Neural cell (in vitro differentiated cells): Measurements from ENCODE around the gene EIF3B.
"Not testable (repeated sequence)": the region's sequence is repeated elsewhere in the genome, so short reads cannot be mapped to it uniquely, and the experiment has no call there.

Experiments
- CTCF ChIP-seq: fragments of 450-650 bp; IDR thresholded peaks from 2 replicates; pipeline ENCODE4 v1.5.1; 2014; ENCODE audit warnings: antibody characterized with exemption, mild to moderate bottlenecking, moderate library complexity; ENCODE audit not compliant: poor library complexity, severe bottlenecking
- EZH2 ChIP-seq: fragments of 200-600, 300-800 bp; shearing (Covaris generic), sonication (generic); IDR thresholded peaks from 2 replicates; pipeline ENCODE4 v1.6.1; 2014; ENCODE audit warnings: antibody characterized with exemption, low read length, borderline replicate concordance, mild to moderate bottlenecking; ENCODE audit not compliant: insufficient read depth, poor library complexity, severe bottlenecking
- POLR2AphosphoS5 ChIP-seq: IDR thresholded peaks from 2 replicates; pipeline ENCODE4 v1.6.1; 2012
- RAD21 ChIP-seq: fragments of 450-650 bp; conservative IDR thresholded peaks from 2 replicates; pipeline ENCODE4 v1.6.1; 2014; ENCODE audit warnings: antibody characterized with exemption, mild to moderate bottlenecking, moderate library complexity

GRCh38 chr7:2417178-2417577 lies 62.6 kb downstream of the EIF3B start:
- not testable (repeated sequence) for TF ChIP-seq POLR2AphosphoS5, CTCF, EZH2, RAD21
